Thyroid gland (tissue), 4 donors: Measurements from ENCODE around the gene AANAT. TPM values are rescaled to one million over a fixed set of nuclear protein-coding genes. Genes with fewer than 3 reads are reported as not detected.

Source experiments
- DNase-seq, 2 donors: peaks; one replicate each; pipeline ENCODE4 v3.0.0-alpha.2; 2019
- H3K27ac ChIP-seq, 3 donors: fragments of 200-600 bp; sonication (generic); 1 replicate in 2 of 3; 2 replicates in 1 of 3; pipeline ENCODE4 v1.5.1; 2016 to 2019; ENCODE audit warnings: mild to moderate bottlenecking in 1 of 3, moderate library complexity in 1 of 3
- H3K27me3 ChIP-seq: fragments of 200-600 bp; sonication (generic); one replicate; pipeline ENCODE4 v1.5.1; 2019
- H3K36me3 ChIP-seq, 2 donors: fragments of 200-600 bp; sonication (generic); one replicate each; pipeline ENCODE4 v1.5.1; 2016 to 2019
- H3K4me1 ChIP-seq, 2 donors: fragments of 200-600 bp; sonication (generic); one replicate each; pipeline ENCODE4 v1.5.1; 2017 to 2019
- H3K4me3 ChIP-seq, 3 donors: fragments of 200-600 bp; sonication (generic); replicated peaks in 1 of 3; 1 replicate in 2 of 3; 2 replicates in 1 of 3; pipeline ENCODE4 v1.5.1; 2016; ENCODE audit warnings: mild to moderate bottlenecking in 1 of 3
- H3K9me3 ChIP-seq: fragments of 200-600 bp; sonication (generic); one replicate; pipeline ENCODE4 v1.5.1; 2017
- CTCF ChIP-seq, 6 experiments: fragments of 200-600 bp in 3 of 6; fragments of 450-650 bp in 3 of 6; sonication (generic) in 3 of 6; IDR thresholded peaks; one replicate each; pipeline ENCODE4 v1.5.1; 2016 to 2019; ENCODE audit warnings: antibody characterized with exemption in 6 of 6, mild to moderate bottlenecking in 2 of 6, inconsistent platforms in 1 of 6, moderate library complexity in 1 of 6
- POLR2A ChIP-seq, 2 donors: fragments of 450-650 bp; IDR thresholded peaks; one replicate each; pipeline ENCODE4 v1.6.1; 2017; ENCODE audit warnings: antibody characterized with exemption in 2 of 2, mild to moderate bottlenecking in 2 of 2, moderate library complexity in 1 of 2
- WGBS, 2 donors: methylation state at CpG; one replicate each; pipeline ENCODE4 v1.1.5; 2017; 5-methylcytosine and 5-hydroxymethylcytosine counted together
- intact Hi-C: fragments of 100-400 bp; cut with DNase I; formaldehyde crosslinking; loops from one replicate; pipeline ENCODE4 v1.15.1; 2023
- total RNA-seq, 4 donors: library from RNA; depleted of rRNA; stranded (reverse); fragments of >200 nt; gene quantifications; one replicate each; pipeline ENCODE4 v1.2.3, GENCODE V29; 2016

AANAT gene
- total RNA-seq, 4 donors from 2014 or later: 0.81 TPM; not detected in 3

- WGBS, 2 donors: 87 to 88% methylated on average over 4 of the region's 4 CpGs
- H3K27ac ChIP-seq: no peak overlapping the region
- H3K4me3 ChIP-seq: no peak overlapping the region
- no peaks in the 10 kb centered on the region for H3K4me1 ChIP-seq
- H3K36me3 ChIP-seq: no peaks in the 10 kb centered on the region
- H3K27me3 ChIP-seq: no peaks in the 10 kb centered on the region
- intact Hi-C loops: loop anchor here (5.0 kb wide), 2 partner anchors 52 to 152 kb away; partner anchors contain the start of gene QRICH2
- TF ChIP-seq CTCF (IDR thresholded peaks at IDR 0.05) (no peak), POLR2A (IDR thresholded peaks at IDR 0.05) (no peak)
- no peaks in the 10 kb centered on the region for H3K9me3 ChIP-seq
- DNase-seq: no peak
Observed at GRCh38 chr17:76459674-76460073, 7.7 kb upstream of the AANAT start.

- H3K36me3 ChIP-seq: no peaks in the 10 kb centered on the region
- 78 to 89% methylated on average over 11 of the region's 11 CpGs for WGBS, 2 donors
- intact Hi-C loops: no loop called here
- no peak for DNase-seq
- H3K9me3 ChIP-seq: no peaks in the 10 kb centered on the region
- no peak overlapping the region for H3K4me3 ChIP-seq
- no peak overlapping the region for H3K27ac ChIP-seq
- no peaks in the 10 kb centered on the region for H3K27me3 ChIP-seq
- TF ChIP-seq POLR2A (IDR thresholded peaks at IDR 0.05) (no peak), CTCF (IDR thresholded peaks at IDR 0.05) (no peak)
- H3K4me1 ChIP-seq: peaks cover 0 to 3% of the 10 kb centered on the region in 2 donors
Observed at GRCh38 chr17:76461765-76462555, 5.4 kb upstream of the AANAT start.

- Histone ChIP-seq H3K27ac (no peak overlapping the region), H3K4me3 (no peak overlapping the region), H3K36me3 (no peaks in the 10 kb centered on the region), H3K9me3 (no peaks in the 10 kb centered on the region), H3K4me1 (peaks cover 0 to 3% of the 10 kb centered on the region in 2 donors), H3K27me3 (no peaks in the 10 kb centered on the region)
- intact Hi-C loops: no loop called here
- DNase-seq: no peak
- TF ChIP-seq POLR2A (IDR thresholded peaks at IDR 0.05): no peak
- no peak for TF ChIP-seq CTCF (IDR thresholded peaks at IDR 0.05)
- 75 to 79% methylated on average over 20 to 22 of the region's 24 CpGs for WGBS, 2 donors
Observed at GRCh38 chr17:76462556-76463290, 4.7 kb upstream of the AANAT start.

GRCh38 chr17:76466775-76467130 lies 650 bp upstream of the AANAT start:
- no peaks in the 10 kb centered on the region for H3K27me3 ChIP-seq
- DNase-seq: no peak
- intact Hi-C loops: loop anchor here (1.0 kb wide), 1 partner anchor 40 kb away; no protein-coding TSS in a partner anchor
- no peak overlapping the region for H3K27ac ChIP-seq
- 86 to 91% methylated on average over 6 of the region's 6 CpGs for WGBS, 2 donors
- TF ChIP-seq POLR2A (IDR thresholded peaks at IDR 0.05) (no peak), CTCF (IDR thresholded peaks at IDR 0.05) (no peak)
- H3K4me3 ChIP-seq: no peak overlapping the region
- H3K9me3 ChIP-seq: no peaks in the 10 kb centered on the region
- H3K36me3 ChIP-seq: peaks cover 0 to 4% of the 10 kb centered on the region in 2 donors
- H3K4me1 ChIP-seq: peaks cover 0 to 3% of the 10 kb centered on the region in 2 donors
